GM19238 (cell line): ENCODE results near the gene FILIP1.
"Not testable (repeated sequence)": the region's sequence is repeated elsewhere in the genome, so short reads cannot be mapped to it uniquely, and the experiment has no call there.

Source experiments
- DNase-seq: peaks from one replicate; pipeline ENCODE4 v3.0.0; 2011; ENCODE audit warnings: low spot score; ENCODE audit not compliant: insufficient read length

The FILIP1 gene

GRCh38 chr6:75421316-75422023, 72.1 kb downstream of the FILIP1 start:
- DNase-seq: no peak

GRCh38 chr6:75419980-75420379, 73.6 kb downstream of the FILIP1 start:
- DNase-seq: no peak

GRCh38 chr6:75419416-75419815, 74.2 kb downstream of the FILIP1 start:
- DNase-seq: no peak

GRCh38 chr6:75418233-75418632, 75.4 kb downstream of the FILIP1 start:
- DNase-seq: no peak

GRCh38 chr6:75416443-75416842, 77.2 kb downstream of the FILIP1 start:
- no peak for DNase-seq

- no peak for DNase-seq
Observed at GRCh38 chr6:75415804-75416203, 77.8 kb downstream of the FILIP1 start.

GRCh38 chr6:75414445-75415021, 79.1 kb downstream of the FILIP1 start:
- no peak for DNase-seq

- DNase-seq: no peak
Observed at GRCh38 chr6:75412969-75413662, 80.5 kb downstream of the FILIP1 start.

- not testable (repeated sequence) for DNase-seq
Observed at GRCh38 chr6:75410564-75410963, 83.0 kb downstream of the FILIP1 start.

- DNase-seq: no peak
Observed at GRCh38 chr6:75409928-75410327, 83.7 kb downstream of the FILIP1 start.

GRCh38 chr6:75409286-75409685, 84.3 kb downstream of the FILIP1 start:
- no peak for DNase-seq

GRCh38 chr6:75403563-75404080, 90.0 kb downstream of the FILIP1 start:
- no peak for DNase-seq

- DNase-seq: no peak
Observed at GRCh38 chr6:75402296-75402695, 91.3 kb downstream of the FILIP1 start.

- DNase-seq: no peak
Observed at GRCh38 chr6:75397656-75398465, 95.7 kb downstream of the FILIP1 start.

GRCh38 chr6:75397171-75397570, 96.4 kb downstream of the FILIP1 start:
- DNase-seq: no peak

- no peak for DNase-seq
Observed at GRCh38 chr6:75396005-75396800, 97.4 kb downstream of the FILIP1 start.

GRCh38 chr6:75393806-75394205, 99.8 kb downstream of the FILIP1 start:
- DNase-seq: no peak

- no peak for DNase-seq
Observed at GRCh38 chr6:75391276-75391675, 102.3 kb downstream of the FILIP1 start.

- no peak for DNase-seq
Observed at GRCh38 chr6:75386050-75386770, 107.4 kb downstream of the FILIP1 start.

- no peak for DNase-seq
Observed at GRCh38 chr6:75384116-75384515, 109.5 kb downstream of the FILIP1 start.
